ENCODE results near the gene DGAT2L6. TPM values are rescaled to one million over a fixed set of nuclear protein-coding genes. Genes with fewer than 3 reads are reported as not detected.
A peak's percentile ranks its signal among the peaks of the same experiment; 100 is the strongest.

DGAT2L6 gene
- total RNA-seq = not detected
- not detected for polyA plus RNA-seq (2013, experiment 1 of 2)
- polyA plus RNA-seq (2013, experiment 2 of 2) = not detected
- long read RNA-seq, experiment 1 = 0 reads
- long read RNA-seq, experiment 2 = 0 reads
- long read RNA-seq, experiment 3 = 0 reads
- long read RNA-seq, experiment 4 = 0 reads

- Histone ChIP-seq H3K36me3 (ENCODE audit: control insufficient read depth, insufficient read depth, low read length) (no peaks in the 10 kb centered on the region), H3K9me3 (ENCODE audit: control insufficient read depth, low read length) (no peaks in the 10 kb centered on the region), H3K4me3 (ENCODE audit: low read length) (no peak within 1 kb of the TSS), H3K27ac (ENCODE audit: low read depth, low read length) (no peak within 1 kb of the TSS), H3K9ac (ENCODE audit: extremely low read depth, low read length, poor library complexity, severe bottlenecking) (no peak within 1 kb of the TSS), H3K27me3 (ENCODE audit: control insufficient read depth, insufficient read depth, low read length, poor library complexity, severe bottlenecking) (no peaks in the 10 kb centered on the region), H3K4me1 (ENCODE audit: control insufficient read depth, insufficient read depth, low read length) (no peaks in the 10 kb centered on the region)
- Mint-ChIP-seq H3K27ac (no peak within 1 kb of the TSS), H3K4me3 (no peak within 1 kb of the TSS), H3K4me1 (peaks cover 7% of the 10 kb centered on the region), H3K36me3 (ENCODE audit: low read depth) (no peaks in the 10 kb centered on the region), H3K9me3 (peaks cover 51% of the 10 kb centered on the region), H3K27me3 (ENCODE audit: insufficient read depth) (peaks cover 6% of the 10 kb centered on the region)
- no peak for TF ChIP-seq CTCF (conservative IDR thresholded peaks at IDR 0.05)
- no peak for DNase-seq
- WGBS, 2 experiments (ENCODE audit: insufficient coverage in 1 of 2, insufficient read length in 1 of 2) = 70 to 83% methylated on average over 1 to 4 of the region's 7 CpGs
Measured at GRCh38 chrX:70176938-70177533, at the start of gene DGAT2L6. Gene DGAT2L6 (plus strand): TSS chrX:70177483. CDS start chrX:70177583, 100 bp downstream.

GRCh38 chrX:70128071-70128470 is 49.2 kb upstream of the DGAT2L6 start:
- Mint-ChIP-seq H3K27me3 (ENCODE audit: insufficient read depth) (no peaks in the 10 kb centered on the region), H3K36me3 (ENCODE audit: low read depth) (no peaks in the 10 kb centered on the region), H3K9me3 (peaks cover 56% of the 10 kb centered on the region), H3K4me1 (peaks cover 29% of the 10 kb centered on the region), H3K27ac (no peak overlapping the region), H3K4me3 (peak overlapping the region; percentile 5)
- Histone ChIP-seq H3K9ac (ENCODE audit: extremely low read depth, low read length, poor library complexity, severe bottlenecking) (no peak overlapping the region), H3K9me3 (ENCODE audit: control insufficient read depth, low read length) (peaks cover 9% of the 10 kb centered on the region), H3K4me1 (ENCODE audit: control insufficient read depth, insufficient read depth, low read length) (peaks cover 9% of the 10 kb centered on the region), H3K27me3 (ENCODE audit: control insufficient read depth, insufficient read depth, low read length, poor library complexity, severe bottlenecking) (no peaks in the 10 kb centered on the region), H3K27ac (ENCODE audit: low read depth, low read length) (no peak overlapping the region), H3K36me3 (ENCODE audit: control insufficient read depth, insufficient read depth, low read length) (no peaks in the 10 kb centered on the region), H3K4me3 (ENCODE audit: low read length) (peak overlapping the region; percentile 41)
- TF ChIP-seq CTCF (conservative IDR thresholded peaks at IDR 0.05) = peak; percentile 26
- DNase-seq = peak; percentile 61
- WGBS, 2 experiments (ENCODE audit: insufficient coverage in 1 of 2, insufficient read length in 1 of 2) = 80 to 85% methylated on average over 2 to 8 of the region's 9 CpGs

- Histone ChIP-seq H3K27me3 (ENCODE audit: control insufficient read depth, insufficient read depth, low read length, poor library complexity, severe bottlenecking) (no peaks in the 10 kb centered on the region), H3K27ac (ENCODE audit: low read depth, low read length) (no peak overlapping the region), H3K9me3 (ENCODE audit: control insufficient read depth, low read length) (peaks cover 2% of the 10 kb centered on the region), H3K4me1 (ENCODE audit: control insufficient read depth, insufficient read depth, low read length) (peaks cover 9% of the 10 kb centered on the region), H3K9ac (ENCODE audit: extremely low read depth, low read length, poor library complexity, severe bottlenecking) (peak overlapping the region; percentile 26), H3K4me3 (ENCODE audit: low read length) (peak overlapping the region; percentile 41), H3K36me3 (ENCODE audit: control insufficient read depth, insufficient read depth, low read length) (peaks cover 1% of the 10 kb centered on the region)
- no peak for TF ChIP-seq CTCF (conservative IDR thresholded peaks at IDR 0.05)
- Mint-ChIP-seq H3K36me3 (ENCODE audit: low read depth) (peaks cover 3% of the 10 kb centered on the region), H3K9me3 (peaks cover 52% of the 10 kb centered on the region), H3K27me3 (ENCODE audit: insufficient read depth) (no peaks in the 10 kb centered on the region), H3K4me1 (peaks cover 32% of the 10 kb centered on the region), H3K4me3 (no peak overlapping the region), H3K27ac (no peak overlapping the region)
- WGBS, 2 experiments (ENCODE audit: insufficient coverage in 1 of 2, insufficient read length in 1 of 2) = 50 to 75% methylated on average over 1 of the region's 1 CpG
- no peak for DNase-seq
Measured at GRCh38 chrX:70129816-70130215, 47.5 kb upstream of the DGAT2L6 start.
